Stomach smooth muscle (tissue), 2 donors: ENCODE measurements around the gene SOX15.

Experiments used
- H3K27ac ChIP-seq: one replicate; pipeline ENCODE4 v1.7.0; 2013; ENCODE audit warnings: mild to moderate bottlenecking, low read length, inconsistent platforms
- H3K27me3 ChIP-seq, 2 donors: one replicate each; pipeline ENCODE4 v1.7.0; 2013; ENCODE audit warnings: low read length in 2 of 2; ENCODE audit not compliant: insufficient read depth in 2 of 2, control insufficient read depth in 1 of 2
- H3K36me3 ChIP-seq, 2 donors: one replicate each; pipeline ENCODE4 v1.7.0; 2013; ENCODE audit warnings: low read length in 2 of 2; ENCODE audit not compliant: control insufficient read depth in 2 of 2, insufficient read depth in 2 of 2
- H3K4me1 ChIP-seq: one replicate; pipeline ENCODE4 v1.7.0; 2013; ENCODE audit warnings: low read length; ENCODE audit not compliant: control insufficient read depth, insufficient read depth
- H3K4me3 ChIP-seq, 2 donors: one replicate each; pipeline ENCODE4 v1.7.0; 2013; ENCODE audit warnings: low read length in 2 of 2
- H3K9ac ChIP-seq, 2 donors: one replicate each; pipeline ENCODE4 v1.7.0; 2013; ENCODE audit warnings: low read length in 2 of 2, mild to moderate bottlenecking in 1 of 2
- H3K9me3 ChIP-seq, 2 donors: one replicate each; pipeline ENCODE4 v1.7.0; 2013; ENCODE audit warnings: low read length in 2 of 2; ENCODE audit not compliant: control insufficient read depth in 2 of 2
- donor health status: healthy.
- donor health status: Pancreatic carcinoma.

SOX15 gene

GRCh38 chr17:7575959-7576358 lies 13.9 kb downstream of the SOX15 start:
- H3K4me3 ChIP-seq = no peak overlapping the region

GRCh38 chr17:7575481-7575883 lies 14.4 kb downstream of the SOX15 start:
- peaks cover 39% of the 10 kb centered on the region for H3K4me1 ChIP-seq
- H3K27me3 ChIP-seq = no peaks in the 10 kb centered on the region
- no peak overlapping the region for H3K27ac ChIP-seq
- no peak overlapping the region for H3K4me3 ChIP-seq
- no peaks in the 10 kb centered on the region for H3K9me3 ChIP-seq
- no peak overlapping the region for H3K9ac ChIP-seq
- peaks cover 46 to 61% of the 10 kb centered on the region in 2 donors for H3K36me3 ChIP-seq

More at GRCh38 chr17:7575959-7576358, 13.9 kb downstream of the SOX15 start:
- no peaks in the 10 kb centered on the region for H3K9me3 ChIP-seq
- peaks cover 41 to 59% of the 10 kb centered on the region in 2 donors for H3K36me3 ChIP-seq
- H3K27ac ChIP-seq = no peak overlapping the region
- no peak overlapping the region for H3K9ac ChIP-seq
- no peaks in the 10 kb centered on the region for H3K27me3 ChIP-seq
- peaks cover 40% of the 10 kb centered on the region for H3K4me1 ChIP-seq

GRCh38 chr17:7574176-7574953 lies 15.5 kb downstream of the SOX15 start:
- Histone ChIP-seq H3K9ac (peak overlapping the region; percentile 29 to 100), H3K36me3 (peaks cover 55 to 67% of the 10 kb centered on the region in 2 donors), H3K9me3 (no peaks in the 10 kb centered on the region), H3K4me1 (peaks cover 34% of the 10 kb centered on the region), H3K27me3 (no peaks in the 10 kb centered on the region), H3K4me3 (peak overlapping the region; percentile 91 to 96), H3K27ac (peak overlapping the region; percentile 98)

DNA sequence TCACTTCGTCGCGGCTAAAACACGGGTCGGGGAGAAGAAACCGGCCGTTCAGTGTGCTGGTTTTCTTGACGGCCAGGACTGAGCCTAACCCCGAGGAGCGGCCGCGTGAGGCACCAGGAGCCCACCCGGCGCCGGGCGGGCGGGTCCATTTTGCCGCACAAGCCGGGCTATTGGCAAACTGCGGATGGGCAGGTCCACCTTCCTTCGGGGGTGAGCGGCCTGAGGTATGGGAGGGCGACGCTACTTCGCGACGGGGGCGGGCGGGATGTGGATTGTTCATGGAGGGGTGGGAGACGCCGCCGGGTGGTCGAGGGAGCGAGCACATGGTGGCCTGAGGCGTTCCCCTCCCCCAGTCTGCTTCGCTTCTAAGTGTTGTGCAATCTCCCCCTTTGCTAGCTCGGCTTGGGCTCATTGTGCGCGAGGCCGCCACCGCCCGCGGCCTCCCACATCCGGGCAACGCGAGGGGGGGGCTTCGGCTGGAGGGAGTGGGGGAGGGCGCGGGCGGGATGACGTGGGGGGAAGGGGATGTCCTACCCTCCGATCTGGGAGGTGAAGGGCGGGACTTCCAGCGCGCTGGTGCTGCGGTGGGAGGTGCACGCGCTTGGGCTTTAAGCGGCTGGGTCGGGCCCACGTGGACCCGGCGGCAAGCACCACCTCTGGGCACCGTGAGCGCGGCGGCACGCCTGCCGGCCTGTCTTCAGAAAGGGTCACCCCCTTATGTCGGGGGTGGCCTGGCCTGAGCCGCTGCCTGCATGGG lies 16.4 kb downstream of the SOX15 start:
- Histone ChIP-seq H3K9me3 (no peaks in the 10 kb centered on the region), H3K4me1 (peaks cover 28% of the 10 kb centered on the region), H3K36me3 (peaks cover 59 to 64% of the 10 kb centered on the region in 2 donors), H3K4me3 (peak overlapping the region; percentile 91 to 96), H3K27me3 (no peaks in the 10 kb centered on the region), H3K27ac (peak overlapping the region; percentile 98), H3K9ac (peak overlapping the region; percentile 95 to 100)

- Histone ChIP-seq H3K36me3 (peaks cover 54 to 59% of the 10 kb centered on the region in 2 donors), H3K27me3 (no peaks in the 10 kb centered on the region), H3K27ac (peak overlapping the region; percentile 98), H3K9me3 (no peaks in the 10 kb centered on the region), H3K9ac (peak overlapping the region; percentile 95 to 100), H3K4me1 (peaks cover 28% of the 10 kb centered on the region), H3K4me3 (peak overlapping the region; percentile 91 to 96)
Observed at GRCh38 chr17:7572588-7573323, 17.1 kb downstream of the SOX15 start.

DNA sequence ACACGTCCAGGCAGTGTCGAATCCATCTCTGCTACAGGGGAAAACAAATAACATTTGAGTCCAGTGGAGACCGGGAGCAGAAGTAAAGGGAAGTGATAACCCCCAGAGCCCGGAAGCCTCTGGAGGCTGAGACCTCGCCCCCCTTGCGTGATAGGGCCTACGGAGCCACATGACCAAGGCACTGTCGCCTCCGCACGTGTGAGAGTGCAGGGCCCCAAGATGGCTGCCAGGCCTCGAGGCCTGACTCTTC lies 17.6 kb downstream of the SOX15 start:
- H3K9ac ChIP-seq = peak overlapping the region; percentile 81 to 83
- peaks cover 28% of the 10 kb centered on the region for H3K4me1 ChIP-seq
- H3K36me3 ChIP-seq = peaks cover 54% of the 10 kb centered on the region in 2 donors
- no peaks in the 10 kb centered on the region for H3K27me3 ChIP-seq
- H3K4me3 ChIP-seq = peak overlapping the region; percentile 84 to 96
- peak overlapping the region; percentile 92 for H3K27ac ChIP-seq
- H3K9me3 ChIP-seq = no peaks in the 10 kb centered on the region

GRCh38 chr17:7570351-7570750 lies 19.5 kb downstream of the SOX15 start:
- Histone ChIP-seq H3K9ac (no peak overlapping the region), H3K4me3 (no peak overlapping the region), H3K9me3 (no peaks in the 10 kb centered on the region), H3K4me1 (peaks cover 25% of the 10 kb centered on the region), H3K36me3 (peaks cover 45 to 47% of the 10 kb centered on the region in 2 donors), H3K27ac (no peak overlapping the region), H3K27me3 (no peaks in the 10 kb centered on the region)

- peaks cover 45 to 47% of the 10 kb centered on the region in 2 donors for H3K36me3 ChIP-seq
Observed at GRCh38 chr17:7569571-7569970, 20.3 kb downstream of the SOX15 start.

DNA sequence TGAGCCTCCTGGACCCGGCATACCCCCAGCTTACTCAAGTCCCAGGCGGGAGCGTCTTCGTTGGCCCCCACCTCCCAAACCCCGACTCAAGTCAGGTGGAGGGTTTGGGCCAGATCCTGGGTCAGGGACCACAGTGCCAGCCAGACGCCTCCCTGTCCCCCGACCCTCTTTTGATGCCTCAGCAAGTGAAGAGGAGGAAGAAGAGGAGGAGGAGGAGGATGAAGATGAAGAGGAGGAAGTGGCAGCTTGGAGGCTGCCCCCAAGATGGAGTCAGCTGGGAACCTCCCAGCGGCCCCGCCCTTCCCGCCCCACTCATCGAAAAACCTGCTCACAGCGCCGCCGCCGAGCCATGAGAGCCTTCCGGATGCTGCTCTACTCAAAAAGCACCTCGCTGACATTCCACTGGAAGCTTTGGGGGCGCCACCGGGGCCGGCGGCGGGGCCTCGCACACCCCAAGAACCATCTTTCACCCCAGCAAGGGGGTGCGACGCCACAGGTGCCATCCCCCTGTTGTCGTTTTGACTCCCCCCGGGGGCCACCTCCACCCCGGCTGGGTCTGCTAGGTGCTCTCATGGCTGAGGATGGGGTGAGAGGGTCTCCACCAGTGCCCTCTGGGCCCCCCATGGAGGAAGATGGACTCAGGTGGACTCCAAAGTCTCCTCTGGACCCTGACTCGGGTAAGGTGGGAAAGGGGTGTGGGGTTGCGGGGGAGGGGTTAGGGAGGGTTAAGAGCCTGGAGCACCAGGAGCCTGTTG lies 26.6 kb downstream of the SOX15 start:
- Histone ChIP-seq H3K36me3 (peaks cover 20 to 27% of the 10 kb centered on the region in 2 donors), H3K27me3 (no peaks in the 10 kb centered on the region), H3K27ac (no peak overlapping the region), H3K4me3 (peak overlapping the region in 1 of 2 donors; percentile 88), H3K4me1 (peaks cover 62% of the 10 kb centered on the region), H3K9ac (peak overlapping the region; percentile 13 to 90), H3K9me3 (no peaks in the 10 kb centered on the region)

More at GRCh38 chr17:7569571-7569970, 20.3 kb downstream of the SOX15 start:
- Histone ChIP-seq H3K4me3 (no peak overlapping the region), H3K9me3 (no peaks in the 10 kb centered on the region), H3K9ac (no peak overlapping the region), H3K27me3 (no peaks in the 10 kb centered on the region), H3K4me1 (peaks cover 21% of the 10 kb centered on the region), H3K27ac (no peak overlapping the region)

GRCh38 chr17:7562208-7562605 lies 27.7 kb downstream of the SOX15 start:
- Histone ChIP-seq H3K4me3 (peak overlapping the region; percentile 83 to 88), H3K9me3 (no peaks in the 10 kb centered on the region), H3K9ac (peak overlapping the region; percentile 89 to 90), H3K27ac (peak overlapping the region; percentile 99), H3K27me3 (no peaks in the 10 kb centered on the region), H3K4me1 (peaks cover 72% of the 10 kb centered on the region), H3K36me3 (peaks cover 20 to 22% of the 10 kb centered on the region in 2 donors)
